Measurements from ENCODE around the gene KIF1A. TPM values are rescaled to one million over a fixed set of nuclear protein-coding genes. Genes with fewer than 3 reads are reported as not detected.

KIF1A gene
- total RNA-seq, 1 donor from 2014 or later: 123 TPM

- no peak for ATAC-seq
- no peak for DNase-seq (ENCODE audit: low spot score)
- intact Hi-C loops (cut with DNase I): no loop called here
These were observed 102.8 kb downstream of the KIF1A start for GRCh38 chr2:240717181-240717641.

GRCh38 chr2:240716130-240716798, 103.8 kb downstream of the KIF1A start:
- intact Hi-C loops (cut with DNase I): no loop called here
- no peak for ATAC-seq
- no peak for DNase-seq (ENCODE audit: low spot score)

- no peak for DNase-seq (ENCODE audit: low spot score)
- intact Hi-C loops (cut with DNase I): no loop called here
- no peak for ATAC-seq
These were observed 105.0 kb downstream of the KIF1A start for GRCh38 chr2:240714747-240715725.

GRCh38 chr2:240713928-240714746, 105.9 kb downstream of the KIF1A start:
- intact Hi-C loops (cut with DNase I): no loop called here
- DNase-seq (ENCODE audit: low spot score) (no peak), ATAC-seq (peak; percentile 9)

GRCh38 chr2:240713071-240713927, 106.7 kb downstream of the KIF1A start:
- ATAC-seq (peak; percentile 19), DNase-seq (ENCODE audit: low spot score) (no peak)
- intact Hi-C loops (cut with DNase I): no loop called here

- intact Hi-C loops (cut with DNase I): no loop called here
- ATAC-seq (no peak), DNase-seq (ENCODE audit: low spot score) (no peak)
These were observed 107.9 kb downstream of the KIF1A start for GRCh38 chr2:240712121-240712520.

- ATAC-seq (no peak), DNase-seq (ENCODE audit: low spot score) (no peak)
- intact Hi-C loops (cut with DNase I): no loop called here
These were observed 108.3 kb downstream of the KIF1A start for GRCh38 chr2:240711701-240712100.

- ATAC-seq (no peak), DNase-seq (ENCODE audit: low spot score) (no peak)
- intact Hi-C loops (cut with DNase I): no loop called here
These were observed 108.7 kb downstream of the KIF1A start for GRCh38 chr2:240711296-240711695.

- ATAC-seq (no peak), DNase-seq (ENCODE audit: low spot score) (no peak)
- intact Hi-C loops (cut with DNase I): no loop called here
These were observed 111.6 kb downstream of the KIF1A start for GRCh38 chr2:240708457-240708856.

GRCh38 chr2:240707821-240708220, 112.2 kb downstream of the KIF1A start:
- no peak for ATAC-seq
- DNase-seq (ENCODE audit: low spot score): no peak
- intact Hi-C loops (cut with DNase I): no loop called here

GRCh38 chr2:240707043-240707756, 112.8 kb downstream of the KIF1A start:
- DNase-seq (ENCODE audit: low spot score) (no peak), ATAC-seq (no peak)
- intact Hi-C loops (cut with DNase I): no loop called here

GRCh38 chr2:240705204-240705791, 114.7 kb downstream of the KIF1A start:
- DNase-seq (ENCODE audit: low spot score): no peak
- intact Hi-C loops (cut with DNase I): no loop called here
- ATAC-seq: no peak

- ATAC-seq: no peak
- intact Hi-C loops (cut with DNase I): no loop called here
These were observed 115.4 kb downstream of the KIF1A start for GRCh38 chr2:240704651-240705050.

GRCh38 chr2:240703417-240704341, 116.3 kb downstream of the KIF1A start:
- intact Hi-C loops (cut with DNase I): no loop called here
- ATAC-seq (no peak), DNase-seq (ENCODE audit: low spot score) (no peak)

More at GRCh38 chr2:240704651-240705050, 115.4 kb downstream of the KIF1A start:
- no peak for DNase-seq (ENCODE audit: low spot score)

- no peak for DNase-seq (ENCODE audit: low spot score)
- intact Hi-C loops (cut with DNase I): no loop called here
- no peak for ATAC-seq
These were observed 117.4 kb downstream of the KIF1A start for GRCh38 chr2:240702640-240703011.
